ENCODE results near the gene BICD2.
"Not testable (repeated sequence)": the region's sequence is repeated elsewhere in the genome, so short reads cannot be mapped to it uniquely, and the experiment has no call there.

The BICD2 gene

DNA sequence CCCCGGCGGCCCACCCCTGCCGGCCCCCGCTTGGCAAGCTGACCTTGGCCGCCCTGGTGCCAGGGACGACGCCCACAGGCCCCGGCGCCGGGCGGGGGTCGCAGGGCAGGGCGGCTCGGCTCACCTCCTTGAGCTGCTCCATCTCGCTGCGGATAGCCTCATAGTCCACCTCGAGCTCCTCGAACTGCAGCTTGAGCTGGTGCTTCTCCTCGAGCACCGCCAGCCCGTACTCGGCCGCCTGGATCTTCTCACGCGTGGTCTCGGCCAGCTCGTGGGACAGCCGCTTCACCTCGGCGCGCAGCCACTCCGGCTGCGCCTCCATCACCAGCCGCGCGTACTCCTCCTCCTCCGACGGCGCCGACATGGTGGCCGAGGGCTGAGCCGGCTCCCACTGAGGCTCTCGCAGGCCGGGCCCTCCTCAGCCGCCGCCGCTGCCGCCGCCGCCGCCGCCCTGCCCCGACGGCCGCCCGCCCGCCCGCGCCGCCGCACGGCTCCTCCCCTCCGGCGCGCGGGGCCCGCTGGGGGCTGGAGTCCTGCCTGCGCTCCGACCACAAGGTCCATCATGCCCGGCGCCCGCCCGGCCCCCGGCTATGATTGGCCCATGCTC, at the start of gene BICD2:
TSS of gene BICD2 (minus strand) at position 453 of the 607 bp plus-strand sequence. CDS start at position 364, 89 bp downstream.
- DNase-seq = no peak

DNA sequence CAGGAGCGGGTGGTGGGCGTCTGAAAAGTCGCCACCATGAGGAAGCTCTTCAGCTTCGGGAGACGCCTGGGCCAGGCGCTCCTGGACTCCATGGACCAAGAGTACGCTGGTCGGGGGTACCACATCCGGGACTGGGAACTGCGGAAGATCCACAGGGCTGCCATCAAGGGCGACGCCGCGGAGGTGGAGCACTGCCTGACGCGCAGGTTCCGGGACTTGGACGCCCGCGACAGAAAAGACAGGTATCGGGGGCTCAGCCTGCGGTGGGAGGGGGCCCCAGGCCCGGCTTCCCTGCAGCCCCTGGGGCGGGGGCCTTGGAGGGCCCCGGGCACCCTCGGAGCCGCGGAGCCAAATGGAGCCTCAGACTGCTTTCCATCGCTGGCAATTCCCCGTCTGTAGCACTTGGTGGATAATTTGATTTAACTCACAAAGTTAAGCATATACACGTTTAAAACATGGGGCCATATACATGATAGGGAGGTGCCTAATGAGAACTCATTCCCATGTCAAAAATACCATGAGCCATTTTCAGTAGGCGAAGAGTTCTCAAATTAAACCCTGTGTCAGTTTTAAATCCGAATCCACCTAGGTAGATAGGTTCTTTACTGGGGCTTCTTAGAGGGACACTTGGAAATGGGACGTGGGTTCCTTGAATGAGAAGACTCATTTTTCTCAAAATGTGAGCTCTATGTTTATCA, 45.1 kb upstream of the BICD2 start:
- not testable (repeated sequence) for DNase-seq

DNA sequence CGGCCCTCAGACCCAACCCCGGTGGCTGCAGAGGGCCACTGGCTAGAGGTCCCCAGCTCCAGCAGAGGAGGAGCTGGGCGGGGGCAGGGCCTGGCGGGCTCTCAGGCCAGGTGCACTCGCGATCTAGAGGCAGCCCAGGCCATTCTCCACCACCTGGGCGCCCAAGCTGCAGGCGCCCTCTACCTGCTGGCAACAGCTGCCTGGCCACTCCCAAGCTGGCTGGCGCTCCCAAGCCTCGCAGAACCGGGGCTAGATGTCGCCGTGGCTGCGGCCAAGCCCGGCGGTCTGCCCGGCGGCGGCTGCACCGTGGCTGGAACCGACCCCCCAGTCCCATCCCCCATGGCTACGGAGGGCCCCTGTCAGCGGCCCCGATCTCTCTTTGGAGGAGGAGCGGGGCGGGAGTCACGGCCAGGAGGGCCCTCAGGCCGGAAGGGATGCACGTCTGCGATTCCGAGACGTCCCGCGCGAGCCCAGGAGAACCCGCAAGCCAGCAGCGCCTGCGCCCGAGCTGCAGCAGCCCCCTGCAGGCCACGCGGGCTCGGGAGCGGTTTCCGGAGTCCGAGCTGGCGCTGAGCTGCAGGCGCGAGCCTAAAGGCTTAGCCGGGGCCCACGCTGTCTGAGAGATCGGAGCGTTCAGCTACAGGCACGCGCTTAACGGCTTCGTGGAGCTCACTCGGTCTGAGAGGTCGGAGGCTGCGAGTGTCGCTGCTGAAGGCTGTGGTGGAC, 44.3 kb upstream of the BICD2 start:
- peak; percentile 86 for DNase-seq

DNA sequence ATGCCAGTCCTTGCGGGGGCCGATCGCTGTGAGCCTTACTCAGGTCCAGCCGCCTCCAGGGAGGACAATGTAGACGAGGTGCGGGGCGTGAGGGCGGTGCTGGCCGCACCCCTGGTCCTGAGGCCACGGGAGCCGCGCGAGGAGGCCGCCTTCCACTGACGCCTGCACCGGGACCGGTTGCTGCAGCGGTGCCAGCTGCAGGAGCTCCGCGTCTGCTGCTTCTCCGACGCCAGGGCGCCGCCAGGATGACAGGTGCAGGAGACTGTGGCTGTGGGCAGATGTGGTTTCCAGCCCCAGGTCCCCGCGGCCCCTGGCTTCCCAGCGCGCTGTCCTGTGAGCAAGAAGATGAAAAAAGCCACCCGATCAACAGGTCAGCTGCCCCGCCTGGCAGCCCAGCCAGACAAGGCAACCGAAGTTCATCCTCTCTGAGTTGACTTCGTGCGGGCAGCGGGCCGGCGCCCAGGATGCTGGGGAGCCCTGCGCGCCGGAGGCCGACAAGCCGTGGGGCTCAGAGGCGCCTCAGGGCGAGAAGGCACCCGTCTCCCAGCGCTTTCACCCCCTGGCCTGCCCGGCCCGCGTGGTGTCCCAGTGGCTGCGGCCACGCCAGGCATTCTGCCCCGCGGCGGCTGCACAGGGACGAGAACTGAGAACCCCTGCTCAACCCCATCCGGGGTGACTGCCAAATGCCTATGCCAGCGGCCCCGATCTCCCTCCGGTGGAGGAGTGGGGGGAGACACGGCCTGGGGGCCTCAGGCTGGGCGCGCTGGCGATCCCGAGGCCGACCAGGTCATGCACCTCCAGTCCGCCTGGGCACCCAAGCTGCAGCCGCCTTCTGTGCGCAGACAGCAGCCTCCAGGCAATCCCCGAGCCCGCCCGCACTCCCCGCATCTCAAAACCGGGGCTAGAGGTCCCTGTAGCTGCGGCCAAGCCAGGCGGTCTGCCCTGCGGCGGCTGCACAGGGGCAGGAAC, 43.4 kb upstream of the BICD2 start:
- peak; percentile 30 for DNase-seq

DNA sequence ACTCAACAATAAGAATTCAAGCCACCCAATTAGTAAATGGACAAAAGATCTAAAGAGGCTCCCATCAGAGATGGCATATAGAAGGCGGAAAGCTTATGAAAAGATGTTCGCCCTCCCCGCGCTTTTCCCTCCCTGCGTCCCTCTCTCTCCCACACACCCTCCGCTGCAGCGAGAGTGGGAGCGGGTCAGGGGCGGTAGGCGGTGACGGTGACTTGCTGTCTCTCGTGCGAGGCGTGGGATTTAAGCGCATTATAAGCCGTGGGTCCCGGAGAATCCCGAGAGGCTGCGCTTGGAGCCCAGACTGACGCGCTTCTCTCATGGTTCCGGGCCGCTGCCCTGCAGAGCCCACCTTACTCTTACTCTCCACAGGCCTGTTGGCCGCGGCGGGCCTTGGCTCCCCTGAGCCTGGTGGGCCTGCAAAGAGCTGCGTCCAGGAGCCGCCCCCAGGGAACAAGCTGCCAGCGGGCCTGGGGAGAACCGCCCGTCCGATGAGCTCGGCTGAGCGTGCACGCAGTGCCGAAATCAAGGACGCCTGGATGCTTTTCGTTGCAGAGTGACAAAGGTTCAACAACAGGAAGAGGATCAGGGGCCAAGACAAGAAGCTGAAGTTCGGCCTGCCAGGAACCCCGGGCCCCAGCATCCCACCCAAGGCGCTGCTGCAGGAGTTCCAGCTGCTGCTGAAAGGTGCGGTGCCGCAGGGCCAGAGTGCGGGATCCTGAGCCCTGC, 42.6 kb upstream of the BICD2 start:
- no peak for DNase-seq

DNA sequence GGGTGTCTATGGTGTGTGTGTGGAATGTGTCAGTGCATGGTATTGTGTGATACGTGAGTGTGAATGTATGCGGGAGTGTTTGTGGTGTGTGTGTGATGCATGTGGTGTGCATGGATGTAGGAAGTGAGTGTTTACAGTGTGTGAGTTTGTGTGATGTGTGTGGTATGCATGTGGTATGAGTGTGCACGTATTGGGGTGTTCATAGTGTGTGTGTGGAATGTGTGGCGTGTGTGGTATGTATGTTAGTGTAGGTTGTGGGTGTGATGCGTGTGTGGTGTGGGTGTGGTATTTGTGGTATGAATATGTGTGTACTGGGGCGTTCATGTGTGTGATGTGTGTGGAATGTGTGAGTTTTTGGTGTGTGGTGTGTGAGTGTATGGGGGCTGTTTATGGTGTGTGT, 40.1 kb upstream of the BICD2 start:
- DNase-seq = no peak

DNA sequence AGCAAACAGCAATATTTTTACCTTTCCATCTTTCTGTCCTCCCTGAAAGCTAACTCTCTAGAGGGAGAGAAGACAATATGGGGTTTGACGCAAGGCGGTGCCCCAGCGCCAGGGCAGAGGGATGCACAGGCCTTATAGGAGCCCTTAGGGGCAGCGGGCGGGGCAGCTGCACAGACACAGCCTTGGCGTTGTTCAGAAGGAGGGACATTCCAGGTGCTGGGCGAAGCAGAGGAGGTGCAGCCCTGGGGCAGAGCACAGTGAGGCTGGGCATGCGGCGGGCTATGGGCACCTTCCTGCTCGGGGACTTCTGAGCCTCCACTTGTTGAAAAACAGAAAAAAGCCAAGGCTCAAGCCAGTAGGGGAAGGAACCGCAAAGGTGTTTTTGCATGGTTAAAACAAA, 33.7 kb upstream of the BICD2 start:
- no peak for DNase-seq

DNA sequence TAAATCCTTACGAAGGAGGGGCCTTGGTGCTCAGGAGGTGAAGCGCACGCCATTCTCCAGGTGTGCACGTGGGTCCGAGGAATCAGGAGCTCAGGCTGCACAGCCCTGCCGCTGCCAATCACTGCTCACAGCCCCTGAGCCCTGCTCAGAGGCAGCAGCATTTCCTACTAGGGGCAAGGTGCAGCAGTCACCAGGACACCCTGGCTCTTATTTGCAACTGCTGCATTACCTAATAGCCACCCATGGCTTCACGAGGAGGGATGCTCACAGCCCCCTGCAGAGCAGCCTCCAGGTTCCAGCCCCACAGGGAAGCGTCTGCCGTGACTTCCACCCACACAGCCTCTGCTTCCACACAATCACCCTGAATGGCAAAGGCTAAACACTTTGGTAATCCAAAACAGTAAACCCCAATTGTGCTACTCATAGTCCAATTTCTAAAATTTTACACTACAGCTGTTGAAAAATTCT, 31.7 kb upstream of the BICD2 start:
- DNase-seq = peak; percentile 21

DNA sequence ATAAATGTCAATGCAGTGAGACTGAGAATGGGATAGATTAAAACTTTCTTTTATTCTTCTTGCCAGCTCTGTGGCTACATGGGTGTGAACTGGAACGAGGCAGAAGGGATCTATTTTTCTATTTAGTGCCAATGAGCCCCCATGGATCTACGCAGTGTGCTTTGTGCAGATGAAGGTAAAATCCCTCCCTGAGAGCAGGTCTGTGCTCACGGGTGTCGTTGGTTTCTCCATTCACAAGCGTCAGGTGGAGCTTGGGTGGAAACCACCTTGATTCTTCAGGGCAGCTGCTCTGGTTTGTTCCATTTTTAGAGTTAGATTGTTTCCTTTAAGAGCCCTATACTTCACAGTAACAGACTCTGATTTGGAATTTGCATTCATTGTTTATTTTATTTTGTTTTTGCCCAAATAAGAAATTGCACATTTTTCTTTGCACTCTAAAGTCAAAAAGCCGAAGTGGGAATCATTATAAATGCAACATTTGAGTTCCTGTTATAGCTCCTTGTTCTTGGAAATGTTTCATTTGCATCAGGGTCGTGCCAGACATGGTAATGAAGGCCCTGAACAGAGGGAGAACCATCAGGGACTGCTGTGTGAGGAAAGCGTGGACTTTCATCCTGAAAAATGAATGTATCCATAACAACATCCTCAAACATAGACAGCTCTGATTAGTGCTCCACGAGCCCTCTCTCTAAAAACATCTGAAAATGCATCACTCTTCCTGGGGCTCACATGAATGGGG, 31.1 kb upstream of the BICD2 start:
- DNase-seq = no peak

DNA sequence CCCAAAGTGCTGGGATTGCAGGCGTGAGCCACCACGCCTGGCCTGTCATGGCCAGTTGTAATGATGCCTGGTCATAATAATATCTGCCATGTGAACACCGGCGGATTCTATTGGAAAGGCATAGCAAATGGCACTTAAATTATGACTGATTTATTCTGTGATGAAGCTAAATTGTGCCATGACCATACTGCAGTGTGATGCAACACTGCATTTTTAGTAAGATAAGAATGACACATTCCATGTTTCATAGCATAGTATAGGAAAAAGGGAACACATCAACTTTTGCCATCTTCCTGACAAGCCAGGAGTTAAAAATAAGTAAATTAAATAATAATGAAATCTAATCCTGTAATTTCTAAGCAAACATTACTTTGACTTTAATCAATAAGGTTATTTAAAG, 30.4 kb upstream of the BICD2 start:
- no peak for DNase-seq

DNA sequence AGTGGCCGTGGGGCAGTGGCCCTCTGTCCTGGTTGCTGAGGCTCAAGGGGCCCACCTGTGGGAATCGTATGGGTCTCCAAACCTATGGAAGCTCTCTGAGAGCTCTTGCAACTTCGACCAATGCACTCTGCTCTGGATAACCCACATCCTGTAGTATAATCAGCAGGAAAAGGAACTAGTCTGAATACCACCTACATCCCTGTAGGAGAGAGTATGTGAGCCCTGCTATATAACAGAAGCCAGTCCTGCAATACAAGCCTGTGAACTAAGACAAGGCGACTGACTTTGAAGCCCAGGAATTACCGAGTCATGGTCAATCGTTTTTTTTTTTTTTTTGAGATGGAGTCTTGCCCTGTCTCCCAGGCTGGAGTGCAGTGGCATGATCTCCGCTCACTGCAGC, 29.8 kb upstream of the BICD2 start:
- DNase-seq = no peak

DNA sequence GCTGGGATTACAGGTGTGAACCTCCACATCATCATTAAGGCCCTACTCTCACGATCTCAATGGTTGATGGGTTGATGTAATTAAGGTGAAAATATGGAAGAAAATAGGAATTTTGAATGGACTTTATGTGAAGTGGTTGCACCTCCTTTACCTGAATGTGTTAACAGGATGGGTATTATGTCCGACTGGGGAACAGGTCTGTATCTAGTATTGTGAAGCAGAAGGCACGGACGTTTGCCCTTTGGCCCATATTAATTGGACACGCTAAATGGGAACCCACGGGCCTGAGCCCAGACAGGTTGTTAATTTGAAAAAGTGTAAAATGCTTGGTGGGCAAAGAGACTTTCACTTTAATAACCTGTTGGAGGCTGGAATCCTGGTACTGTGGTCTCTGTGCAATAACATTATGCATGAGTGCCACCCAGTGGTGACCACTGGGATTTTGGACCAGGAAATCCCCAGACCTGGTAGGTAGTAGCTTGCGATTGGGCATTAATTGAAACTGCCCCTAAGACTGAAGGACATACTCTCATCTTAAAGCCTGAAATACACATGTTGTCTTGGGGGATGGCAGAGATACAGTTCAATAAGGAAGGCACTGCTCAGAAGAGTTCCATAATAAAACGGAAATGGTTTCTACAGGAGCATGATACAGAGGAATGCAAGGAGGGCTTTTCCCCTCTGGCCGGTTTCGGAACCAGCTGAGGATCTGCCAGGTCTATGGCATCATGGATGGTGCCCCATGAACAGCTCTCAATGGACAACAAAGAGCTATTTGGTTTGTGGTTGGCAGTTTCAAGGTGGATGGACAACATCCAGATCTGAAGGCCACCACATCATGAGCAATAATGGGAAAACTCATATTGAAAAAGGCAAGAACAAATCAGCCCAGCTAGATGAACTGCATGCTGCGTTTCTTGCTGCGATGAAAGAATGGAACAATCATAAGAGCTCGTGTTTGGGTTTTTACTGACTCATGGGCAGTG, 26.2 kb upstream of the BICD2 start:
- peak; percentile 67 for DNase-seq

DNA sequence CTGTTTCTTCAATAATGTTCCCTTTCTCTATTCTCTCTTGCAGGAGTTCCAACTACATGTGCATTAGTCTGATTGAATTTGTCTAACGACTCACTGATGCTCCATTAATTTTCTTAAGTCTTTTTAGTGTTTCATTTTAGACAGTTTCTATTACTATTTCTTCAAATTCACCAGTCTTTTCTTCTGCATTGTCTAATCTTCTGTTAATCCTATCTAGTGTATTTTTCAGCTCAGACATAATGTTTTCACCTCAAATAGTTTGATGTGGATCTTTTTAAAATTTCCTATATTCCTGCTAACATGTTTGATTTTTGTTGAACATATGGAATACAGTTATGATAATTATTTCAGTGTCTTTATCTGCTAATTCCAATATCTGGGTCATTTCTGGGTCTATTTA, 21.7 kb upstream of the BICD2 start:
- no peak for DNase-seq

DNA sequence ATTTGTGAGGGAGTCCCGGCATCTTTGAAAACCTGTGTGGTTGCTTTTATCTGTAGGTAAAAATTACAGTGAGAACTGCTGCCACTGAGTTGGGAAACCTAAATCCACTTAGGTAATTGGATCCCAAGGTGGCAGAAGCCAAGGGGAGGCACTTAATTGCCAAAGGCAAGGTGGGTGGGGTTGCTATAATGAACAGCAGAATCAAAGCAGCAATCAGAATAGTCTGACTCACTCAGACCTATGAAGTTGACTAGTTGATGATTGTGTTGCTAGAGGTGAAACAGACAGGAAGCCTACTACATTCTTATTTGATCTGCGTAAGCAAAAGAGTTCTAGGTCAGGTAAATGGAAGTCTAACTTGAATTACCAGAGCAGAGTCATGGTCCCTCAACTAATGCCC, 17.3 kb upstream of the BICD2 start:
- DNase-seq = no peak

DNA sequence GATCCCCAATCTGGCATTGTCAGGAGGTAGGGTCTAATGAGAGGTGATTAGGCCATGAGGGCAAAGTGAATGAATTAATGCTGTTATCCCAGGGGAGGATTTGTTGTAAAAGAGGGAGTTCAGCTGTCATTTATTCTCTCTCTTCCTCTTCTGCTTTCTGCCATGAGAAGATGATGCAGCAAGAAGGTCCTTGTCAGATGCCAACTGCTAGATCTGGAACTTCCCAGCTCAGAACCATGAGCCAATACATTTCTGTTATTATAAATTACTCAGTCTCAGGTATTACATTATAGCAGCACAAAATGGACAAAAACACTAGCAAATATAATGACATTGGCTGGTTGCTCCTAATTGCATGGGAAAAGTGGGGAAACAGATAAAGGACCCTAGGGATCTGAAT, 15.6 kb upstream of the BICD2 start:
- no peak for DNase-seq

DNA sequence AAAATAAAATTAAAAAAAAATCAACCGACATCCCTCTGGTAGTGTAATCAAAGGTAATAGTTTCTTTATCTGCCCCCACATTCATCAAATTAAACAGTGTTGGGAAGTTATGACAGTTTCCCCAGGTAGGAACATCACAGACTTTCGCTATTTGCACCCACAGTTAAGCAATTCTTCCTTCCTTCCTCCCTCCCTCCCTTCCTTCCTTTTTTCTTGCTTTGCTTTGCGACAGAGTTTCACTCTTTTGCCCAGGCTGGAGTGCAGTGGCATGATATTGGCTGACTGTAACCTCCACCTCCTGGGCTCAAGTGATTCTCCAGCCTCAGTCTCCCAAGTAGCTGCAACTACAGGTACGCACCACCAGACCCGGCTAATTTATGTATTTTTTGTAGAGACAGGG, 10.8 kb upstream of the BICD2 start:
- DNase-seq = no peak

DNA sequence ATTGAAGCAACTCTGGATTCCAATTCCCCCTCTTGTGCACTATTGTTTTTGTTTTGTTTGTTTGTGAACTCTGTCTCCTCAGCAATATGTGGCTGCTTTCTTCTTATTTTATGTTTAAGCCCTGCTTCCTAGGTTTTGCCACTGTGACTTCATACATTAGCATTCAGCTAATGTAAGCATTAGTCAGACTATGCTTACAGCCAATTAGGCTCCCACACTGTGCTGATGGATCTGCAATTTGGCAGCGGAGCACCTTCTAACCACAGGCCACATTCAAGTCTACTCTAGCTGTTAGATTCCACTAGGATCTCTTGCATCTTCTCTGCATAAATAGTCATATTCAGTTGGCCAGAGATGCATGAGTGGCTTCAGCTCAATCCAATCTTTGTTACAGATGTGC, 9.6 kb upstream of the BICD2 start:
- DNase-seq = no peak

DNA sequence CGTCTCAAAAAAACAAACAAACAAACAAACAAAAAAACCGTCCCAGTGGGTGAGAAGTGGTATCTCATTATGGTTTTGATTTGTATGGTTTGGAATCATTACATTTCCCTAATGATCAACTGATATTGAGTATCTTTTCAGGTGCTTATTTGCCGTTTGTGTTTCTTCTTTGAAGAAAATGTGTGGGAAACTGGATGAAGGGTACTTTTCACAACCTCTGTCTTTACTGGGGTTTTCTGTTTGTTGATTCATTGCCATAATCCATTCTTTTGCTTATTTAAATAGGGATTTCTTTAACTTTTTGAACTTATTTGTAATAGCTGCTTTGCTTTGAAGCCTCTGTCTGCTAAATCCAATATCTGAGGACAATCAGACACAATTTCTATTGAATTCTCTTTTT, 9.2 kb upstream of the BICD2 start:
- DNase-seq = no peak

DNA sequence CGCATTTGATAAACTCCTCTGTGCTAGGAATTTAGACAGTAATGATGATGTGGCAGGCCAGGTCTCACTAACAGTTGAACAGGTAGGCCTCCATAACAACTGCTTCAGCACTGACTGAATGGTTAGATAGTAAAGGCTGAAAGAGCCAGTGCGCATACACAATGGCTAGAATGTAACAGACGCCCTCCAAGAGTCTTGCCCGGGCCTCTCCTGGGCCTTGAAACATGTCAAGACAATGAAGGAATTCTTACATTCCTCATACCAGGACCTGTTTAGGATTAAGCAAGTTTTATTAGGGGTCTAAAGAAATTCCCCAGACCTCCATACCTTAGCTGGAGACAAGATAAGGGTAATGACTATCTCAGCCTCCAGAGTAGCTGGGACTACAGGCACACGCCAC, 6.7 kb upstream of the BICD2 start:
- no peak for DNase-seq

DNA sequence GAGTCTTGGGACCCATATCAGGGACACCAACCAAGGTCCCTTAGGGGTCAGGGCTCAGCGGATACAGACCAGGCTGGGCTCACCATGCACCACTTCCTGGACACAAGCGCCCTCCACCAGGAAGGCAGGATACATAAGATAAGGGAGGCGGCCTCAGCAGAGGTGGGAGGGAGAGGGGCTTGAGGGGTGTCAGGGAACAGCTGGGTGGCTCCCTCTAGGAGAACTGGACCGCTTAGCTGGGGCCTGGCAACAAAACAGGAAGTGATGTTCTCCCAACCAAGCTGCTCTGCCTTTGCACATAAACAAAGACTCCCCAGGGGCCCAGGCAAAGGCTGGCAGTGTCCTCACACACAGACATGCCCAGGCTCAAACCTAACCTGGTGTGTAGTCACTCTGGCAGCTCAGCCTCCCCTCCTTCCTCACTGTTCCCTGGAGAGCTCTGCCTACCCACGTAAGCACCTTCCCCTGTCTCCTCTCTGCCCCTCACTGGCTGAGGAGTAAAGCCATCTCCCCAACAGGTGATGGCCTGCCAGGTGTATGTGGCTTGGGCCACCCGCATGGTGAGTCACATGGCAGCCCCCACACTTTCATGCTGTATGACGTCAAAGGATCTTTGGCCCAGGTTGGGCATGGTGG, 5.8 kb upstream of the BICD2 start:
- DNase-seq = peak; percentile 81
